Measurements from ENCODE around the gene CACNA1I.
A peak's percentile ranks its signal among the peaks of the same experiment; 100 is the strongest.

The CACNA1I gene

GRCh38 chr22:39558950-39559349 lies 11.6 kb upstream of the CACNA1I start:
- H3K27me3 ChIP-seq (replicated peaks in 2 of 5; ENCODE audit: control insufficient read depth in 4 of 5, insufficient read depth in 5 of 5, low read length in 4 of 5): peaks cover 2 to 83% (median 39%) of the 10 kb centered on the region in 5 experiments

GRCh38 chr22:39559456-39560105 lies 11.0 kb upstream of the CACNA1I start:
- no peaks in the 10 kb centered on the region for H3K36me3 ChIP-seq (ENCODE audit: control insufficient read depth in 4 of 4, insufficient read depth in 4 of 4, low read length in 3 of 4)
- no peak for DNase-seq
- POLR2A ChIA-PET: interaction anchor here (0.6 kb wide), 1 partner anchor 17 kb away, joined by 3 read pairs; no protein-coding TSS in a partner anchor
- 58% methylated on average over 4 of the region's 11 CpGs for WGBS (ENCODE audit: insufficient coverage)
- H3K9me3 ChIP-seq (ENCODE audit: control extremely low read depth in 1 of 5, control insufficient read depth in 4 of 5, insufficient read depth in 2 of 5, low read depth in 1 of 5, low read length in 4 of 5): no peaks in the 10 kb centered on the region
- H3K4me3 ChIP-seq (ENCODE audit: control insufficient read depth in 1 of 7, extremely low read depth in 1 of 7, insufficient read depth in 4 of 7, low read depth in 2 of 7, low read length in 6 of 7): no peak overlapping the region
- no peak overlapping the region for H3K27ac ChIP-seq (ENCODE audit: insufficient read depth in 1 of 2, low read depth in 1 of 2, low read length in 2 of 2, poor library complexity in 1 of 2, severe bottlenecking in 2 of 2)
- peaks cover 2 to 77% (median 38%) of the 10 kb centered on the region in 5 experiments for H3K27me3 ChIP-seq (replicated peaks in 2 of 5; ENCODE audit: control insufficient read depth in 4 of 5, insufficient read depth in 5 of 5, low read length in 4 of 5)
- H3K4me1 ChIP-seq (ENCODE audit: control extremely low read depth in 1 of 4, control insufficient read depth in 4 of 4, insufficient read depth in 4 of 4, low read length in 3 of 4): peaks cover 0 to 7% (median 2%) of the 10 kb centered on the region in 4 experiments
- CTCF ChIA-PET: interaction anchor here (0.6 to 2.1 kb wide), 4 partner anchors 25 to 733 kb away, joined by 3 to 6 read pairs (median 3); no protein-coding TSS in a partner anchor

More at GRCh38 chr22:39558950-39559349, 11.6 kb upstream of the CACNA1I start:
- no peak overlapping the region for H3K4me3 ChIP-seq (ENCODE audit: control insufficient read depth in 1 of 7, extremely low read depth in 1 of 7, insufficient read depth in 4 of 7, low read depth in 2 of 7, low read length in 6 of 7)
- no peak for DNase-seq
- H3K9me3 ChIP-seq (ENCODE audit: control extremely low read depth in 1 of 5, control insufficient read depth in 4 of 5, insufficient read depth in 2 of 5, low read depth in 1 of 5, low read length in 4 of 5): no peaks in the 10 kb centered on the region
- H3K4me1 ChIP-seq (ENCODE audit: control extremely low read depth in 1 of 4, control insufficient read depth in 4 of 4, insufficient read depth in 4 of 4, low read length in 3 of 4): peaks cover 0 to 7% (median 2%) of the 10 kb centered on the region in 4 experiments
- CTCF ChIA-PET: interaction anchor here (0.9 to 2.1 kb wide), 3 partner anchors 24 to 474 kb away, joined by 3 to 6 read pairs (median 3); no protein-coding TSS in a partner anchor
- no peak overlapping the region for H3K27ac ChIP-seq (ENCODE audit: insufficient read depth in 1 of 2, low read depth in 1 of 2, low read length in 2 of 2, poor library complexity in 1 of 2, severe bottlenecking in 2 of 2)
- 92% methylated on average over 13 of the region's 14 CpGs for WGBS (ENCODE audit: insufficient coverage)
- H3K36me3 ChIP-seq (ENCODE audit: control insufficient read depth in 4 of 4, insufficient read depth in 4 of 4, low read length in 3 of 4): no peaks in the 10 kb centered on the region
- POLR2A ChIA-PET: interaction anchor here (0.6 kb wide), 1 partner anchor 16 kb away, joined by 3 read pairs; no protein-coding TSS in a partner anchor

GRCh38 chr22:39560127-39560526 lies 10.4 kb upstream of the CACNA1I start:
- H3K27ac ChIP-seq (ENCODE audit: insufficient read depth in 1 of 2, low read depth in 1 of 2, low read length in 2 of 2, poor library complexity in 1 of 2, severe bottlenecking in 2 of 2): no peak overlapping the region
- no peaks in the 10 kb centered on the region for H3K9me3 ChIP-seq (ENCODE audit: control extremely low read depth in 1 of 5, control insufficient read depth in 4 of 5, insufficient read depth in 2 of 5, low read depth in 1 of 5, low read length in 4 of 5)
- WGBS (ENCODE audit: insufficient coverage): 67% methylated on average over 6 of the region's 6 CpGs
- H3K27me3 ChIP-seq (replicated peaks in 2 of 5; ENCODE audit: control insufficient read depth in 4 of 5, insufficient read depth in 5 of 5, low read length in 4 of 5): peaks cover 2 to 74% (median 38%) of the 10 kb centered on the region in 5 experiments
- peaks cover 0 to 7% (median 2%) of the 10 kb centered on the region in 4 experiments for H3K4me1 ChIP-seq (ENCODE audit: control extremely low read depth in 1 of 4, control insufficient read depth in 4 of 4, insufficient read depth in 4 of 4, low read length in 3 of 4)
- no peak overlapping the region for H3K4me3 ChIP-seq (ENCODE audit: control insufficient read depth in 1 of 7, extremely low read depth in 1 of 7, insufficient read depth in 4 of 7, low read depth in 2 of 7, low read length in 6 of 7)
- POLR2A ChIA-PET: no interaction called here
- H3K36me3 ChIP-seq (ENCODE audit: control insufficient read depth in 4 of 4, insufficient read depth in 4 of 4, low read length in 3 of 4): no peaks in the 10 kb centered on the region
- no peak for DNase-seq
- CTCF ChIA-PET: interaction anchor here (0.6 to 2.1 kb wide), 2 partner anchors 465 to 732 kb away, joined by 3 to 6 read pairs; no protein-coding TSS in a partner anchor

- WGBS (ENCODE audit: insufficient coverage): 82% methylated on average over 9 of the region's 9 CpGs
These were observed 7.6 kb upstream of the CACNA1I start for GRCh38 chr22:39562839-39563489.

GRCh38 chr22:39563571-39564428 lies 6.8 kb upstream of the CACNA1I start:
- WGBS (ENCODE audit: insufficient coverage): 95% methylated on average over 7 of the region's 7 CpGs
- Histone ChIP-seq H3K27me3 (replicated peaks in 2 of 5; ENCODE audit: control insufficient read depth in 4 of 5, insufficient read depth in 5 of 5, low read length in 4 of 5) (peaks cover 0 to 40% (median 23%) of the 10 kb centered on the region in 5 experiments), H3K4me3 (ENCODE audit: control insufficient read depth in 1 of 7, extremely low read depth in 1 of 7, insufficient read depth in 4 of 7, low read depth in 2 of 7, low read length in 6 of 7) (no peak overlapping the region), H3K36me3 (ENCODE audit: control insufficient read depth in 4 of 4, insufficient read depth in 4 of 4, low read length in 3 of 4) (no peaks in the 10 kb centered on the region), H3K27ac (ENCODE audit: insufficient read depth in 1 of 2, low read depth in 1 of 2, low read length in 2 of 2, poor library complexity in 1 of 2, severe bottlenecking in 2 of 2) (no peak overlapping the region), H3K9me3 (ENCODE audit: control extremely low read depth in 1 of 5, control insufficient read depth in 4 of 5, insufficient read depth in 2 of 5, low read depth in 1 of 5, low read length in 4 of 5) (peaks cover 0 to 3% (median 0%) of the 10 kb centered on the region in 5 experiments), H3K4me1 (ENCODE audit: control extremely low read depth in 1 of 4, control insufficient read depth in 4 of 4, insufficient read depth in 4 of 4, low read length in 3 of 4) (peaks cover 0 to 9% (median 7%) of the 10 kb centered on the region in 4 experiments)
- CTCF ChIA-PET: no interaction called here
- peak in 1 of 3 donors; percentile 43 for DNase-seq
- POLR2A ChIA-PET: no interaction called here

More at GRCh38 chr22:39562839-39563489, 7.6 kb upstream of the CACNA1I start:
- peaks cover 0 to 14% (median 9%) of the 10 kb centered on the region in 4 experiments for H3K4me1 ChIP-seq (ENCODE audit: control extremely low read depth in 1 of 4, control insufficient read depth in 4 of 4, insufficient read depth in 4 of 4, low read length in 3 of 4)
- H3K4me3 ChIP-seq (ENCODE audit: control insufficient read depth in 1 of 7, extremely low read depth in 1 of 7, insufficient read depth in 4 of 7, low read depth in 2 of 7, low read length in 6 of 7): no peak overlapping the region
- H3K9me3 ChIP-seq (ENCODE audit: control extremely low read depth in 1 of 5, control insufficient read depth in 4 of 5, insufficient read depth in 2 of 5, low read depth in 1 of 5, low read length in 4 of 5): peaks cover 0 to 3% (median 0%) of the 10 kb centered on the region in 5 experiments
- peaks cover 0 to 48% (median 26%) of the 10 kb centered on the region in 5 experiments for H3K27me3 ChIP-seq (replicated peaks in 2 of 5; ENCODE audit: control insufficient read depth in 4 of 5, insufficient read depth in 5 of 5, low read length in 4 of 5)
- CTCF ChIA-PET: interaction anchor here (0.6 to 1.6 kb wide), 3 partner anchors 11 to 461 kb away, joined by 3 to 4 read pairs (median 3); no protein-coding TSS in a partner anchor
- peak in 1 of 3 donors; percentile 20 for DNase-seq
- no peaks in the 10 kb centered on the region for H3K36me3 ChIP-seq (ENCODE audit: control insufficient read depth in 4 of 4, insufficient read depth in 4 of 4, low read length in 3 of 4)
- no peak overlapping the region for H3K27ac ChIP-seq (ENCODE audit: insufficient read depth in 1 of 2, low read depth in 1 of 2, low read length in 2 of 2, poor library complexity in 1 of 2, severe bottlenecking in 2 of 2)
- POLR2A ChIA-PET: no interaction called here

- Histone ChIP-seq H3K36me3 (ENCODE audit: control insufficient read depth in 4 of 4, insufficient read depth in 4 of 4, low read length in 3 of 4) (no peaks in the 10 kb centered on the region), H3K4me1 (ENCODE audit: control extremely low read depth in 1 of 4, control insufficient read depth in 4 of 4, insufficient read depth in 4 of 4, low read length in 3 of 4) (peaks cover 0 to 9% (median 7%) of the 10 kb centered on the region in 4 experiments), H3K27ac (ENCODE audit: insufficient read depth in 1 of 2, low read depth in 1 of 2, low read length in 2 of 2, poor library complexity in 1 of 2, severe bottlenecking in 2 of 2) (no peak overlapping the region), H3K9me3 (ENCODE audit: control extremely low read depth in 1 of 5, control insufficient read depth in 4 of 5, insufficient read depth in 2 of 5, low read depth in 1 of 5, low read length in 4 of 5) (peaks cover 0 to 3% (median 0%) of the 10 kb centered on the region in 5 experiments), H3K4me3 (ENCODE audit: control insufficient read depth in 1 of 7, extremely low read depth in 1 of 7, insufficient read depth in 4 of 7, low read depth in 2 of 7, low read length in 6 of 7) (no peak overlapping the region), H3K27me3 (replicated peaks in 2 of 5; ENCODE audit: control insufficient read depth in 4 of 5, insufficient read depth in 5 of 5, low read length in 4 of 5) (peaks cover 0 to 23% (median 12%) of the 10 kb centered on the region in 5 experiments)
- DNase-seq: no peak
- POLR2A ChIA-PET: no interaction called here
- WGBS (ENCODE audit: insufficient coverage): 94% methylated on average over 5 of the region's 5 CpGs
- CTCF ChIA-PET: no interaction called here
These were observed 5.1 kb upstream of the CACNA1I start for GRCh38 chr22:39565414-39565944.
